SU-DHL-6 (cell line): ENCODE measurements around the gene GTF3C1.

ENCODE experiments used
- H2AFZ ChIP-seq: fragments of 200-600 bp; sonication (generic); 2 replicates; pipeline ENCODE4 v1.6.1; 2014; ENCODE audit warnings: low read depth, mild to moderate bottlenecking, moderate library complexity, mixed read lengths, antibody characterized with exemption, low read length; ENCODE audit not compliant: severe bottlenecking
- H3F3A ChIP-seq: fragments of 200-600 bp; shearing (Covaris generic); 2 replicates; pipeline ENCODE4 v1.6.0; 2016; ENCODE audit warnings: antibody characterized with exemption, mild to moderate bottlenecking; ENCODE audit not compliant: insufficient read depth
- H3K27ac ChIP-seq: fragments of 200-600 bp; sonication (generic); 2 replicates; pipeline ENCODE4 v1.5.1; 2016; ENCODE audit warnings: low read depth, mild to moderate bottlenecking, low read length, moderate library complexity, mixed read lengths
- H3K27me3 ChIP-seq: fragments of 200-600 bp; sonication (generic), shearing (Covaris generic); 2 replicates; pipeline ENCODE4 v1.6.0; 2014; ENCODE audit warnings: mild to moderate bottlenecking, low read length
- H3K36me3 ChIP-seq: fragments of 200-600 bp; sonication (generic); 2 replicates; pipeline ENCODE4 v1.6.1; 2014; ENCODE audit warnings: mild to moderate bottlenecking, low read length, mixed read lengths
- H3K4me2 ChIP-seq: fragments of 300-600, 200-600 bp; shearing (Covaris generic), sonication (generic); 2 replicates; pipeline ENCODE4 v1.6.0; 2014; ENCODE audit warnings: low read length, low read depth, mild to moderate bottlenecking; ENCODE audit not compliant: poor library complexity, severe bottlenecking
- H3K4me3 ChIP-seq: fragments of 200-600 bp; sonication (generic); 2 replicates; pipeline ENCODE4 v1.5.1; 2014; ENCODE audit warnings: antibody characterized with exemption, low read length, mild to moderate bottlenecking, mixed read lengths; ENCODE audit not compliant: insufficient read depth, poor library complexity, severe bottlenecking
- H3K79me2 ChIP-seq: fragments of 200-600 bp; sonication (generic); 2 replicates; pipeline ENCODE4 v1.6.1; 2014; ENCODE audit warnings: mild to moderate bottlenecking, low read length, moderate library complexity; ENCODE audit not compliant: insufficient read depth
- H3K9ac ChIP-seq: fragments of 200-600 bp; sonication (generic); 2 replicates; pipeline ENCODE4 v1.7.0; 2014; ENCODE audit warnings: mild to moderate bottlenecking, low read length
- H3K9me2 ChIP-seq: fragments of 200-600 bp; sonication (generic); replicated peaks from 2 replicates; pipeline ENCODE4 v1.6.1; 2014; ENCODE audit warnings: low read length; ENCODE audit not compliant: insufficient read depth
- H3K9me3 ChIP-seq: fragments of 200-600 bp; sonication (generic); 2 replicates; pipeline ENCODE4 v1.6.1; 2014; ENCODE audit warnings: low read length, mixed read lengths; ENCODE audit not compliant: insufficient read depth
- H4K20me1 ChIP-seq: fragments of 200-600 bp; sonication (generic); 2 replicates; pipeline ENCODE4 v1.6.1; 2014; ENCODE audit warnings: low read depth, mild to moderate bottlenecking, antibody characterized with exemption, low read length, moderate library complexity, mixed read lengths
- EZH2phosphoT487 ChIP-seq: fragments of 200-600 bp; sonication (generic), shearing (Covaris generic); conservative IDR thresholded peaks from 2 replicates; pipeline ENCODE4 v1.6.1; 2018; ENCODE audit warnings: mild to moderate bottlenecking, antibody characterized with exemption, low read length, moderate library complexity, mixed read lengths
- TF ChIP-seq, protein P1 (sequence below): fragments of 200-600 bp; sonication (generic); IDR thresholded peaks from one replicate; pipeline ENCODE4 v1.5.1; 2017; ENCODE audit warnings: antibody characterized with exemption, mild to moderate bottlenecking, low read length, moderate library complexity; ENCODE audit not compliant: insufficient read depth, poor library complexity, severe bottlenecking

The GTF3C1 gene

DNA sequence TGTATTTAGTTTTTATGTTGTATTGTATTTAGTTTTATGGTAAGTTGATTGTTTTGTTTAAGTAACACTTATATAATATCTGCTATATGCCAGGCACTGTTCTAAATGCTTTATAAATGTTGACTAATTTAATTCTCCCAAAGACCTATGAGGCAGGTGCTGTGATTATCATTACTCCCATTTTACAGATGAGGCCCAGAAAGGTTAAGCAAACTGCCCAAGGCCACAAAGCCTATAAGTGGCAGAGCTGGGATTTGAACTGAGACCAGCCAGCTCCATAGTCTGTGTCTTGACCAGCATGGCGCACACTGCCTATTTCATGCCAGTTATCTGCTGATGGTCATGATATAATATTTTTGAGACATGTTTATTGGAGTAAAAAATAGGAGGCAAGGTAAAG lies 123.8 kb downstream of the GTF3C1 start:
- Histone ChIP-seq H3K4me2 (peak overlapping the region; percentile 44), H3K27me3 (no peaks in the 10 kb centered on the region), H3K9me3 (peaks cover 22% of the 10 kb centered on the region; the same call in 1 of the 2 replicates), H3F3A (peaks cover 18% of the 10 kb centered on the region), H2AFZ (no peak overlapping the region), H4K20me1 (no peaks in the 10 kb centered on the region), H3K27ac (peak overlapping the region; percentile 80), H3K4me3 (no peak overlapping the region), H3K9ac (no peak overlapping the region), H3K9me2 (no peaks in the 10 kb centered on the region), H3K36me3 (peaks cover 29% of the 10 kb centered on the region), H3K79me2 (no peaks in the 10 kb centered on the region)
- TF ChIP-seq, protein P1, sequence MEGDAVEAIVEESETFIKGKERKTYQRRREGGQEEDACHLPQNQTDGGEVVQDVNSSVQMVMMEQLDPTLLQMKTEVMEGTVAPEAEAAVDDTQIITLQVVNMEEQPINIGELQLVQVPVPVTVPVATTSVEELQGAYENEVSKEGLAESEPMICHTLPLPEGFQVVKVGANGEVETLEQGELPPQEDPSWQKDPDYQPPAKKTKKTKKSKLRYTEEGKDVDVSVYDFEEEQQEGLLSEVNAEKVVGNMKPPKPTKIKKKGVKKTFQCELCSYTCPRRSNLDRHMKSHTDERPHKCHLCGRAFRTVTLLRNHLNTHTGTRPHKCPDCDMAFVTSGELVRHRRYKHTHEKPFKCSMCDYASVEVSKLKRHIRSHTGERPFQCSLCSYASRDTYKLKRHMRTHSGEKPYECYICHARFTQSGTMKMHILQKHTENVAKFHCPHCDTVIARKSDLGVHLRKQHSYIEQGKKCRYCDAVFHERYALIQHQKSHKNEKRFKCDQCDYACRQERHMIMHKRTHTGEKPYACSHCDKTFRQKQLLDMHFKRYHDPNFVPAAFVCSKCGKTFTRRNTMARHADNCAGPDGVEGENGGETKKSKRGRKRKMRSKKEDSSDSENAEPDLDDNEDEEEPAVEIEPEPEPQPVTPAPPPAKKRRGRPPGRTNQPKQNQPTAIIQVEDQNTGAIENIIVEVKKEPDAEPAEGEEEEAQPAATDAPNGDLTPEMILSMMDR, result no peak
- no peak for TF ChIP-seq EZH2phosphoT487

DNA sequence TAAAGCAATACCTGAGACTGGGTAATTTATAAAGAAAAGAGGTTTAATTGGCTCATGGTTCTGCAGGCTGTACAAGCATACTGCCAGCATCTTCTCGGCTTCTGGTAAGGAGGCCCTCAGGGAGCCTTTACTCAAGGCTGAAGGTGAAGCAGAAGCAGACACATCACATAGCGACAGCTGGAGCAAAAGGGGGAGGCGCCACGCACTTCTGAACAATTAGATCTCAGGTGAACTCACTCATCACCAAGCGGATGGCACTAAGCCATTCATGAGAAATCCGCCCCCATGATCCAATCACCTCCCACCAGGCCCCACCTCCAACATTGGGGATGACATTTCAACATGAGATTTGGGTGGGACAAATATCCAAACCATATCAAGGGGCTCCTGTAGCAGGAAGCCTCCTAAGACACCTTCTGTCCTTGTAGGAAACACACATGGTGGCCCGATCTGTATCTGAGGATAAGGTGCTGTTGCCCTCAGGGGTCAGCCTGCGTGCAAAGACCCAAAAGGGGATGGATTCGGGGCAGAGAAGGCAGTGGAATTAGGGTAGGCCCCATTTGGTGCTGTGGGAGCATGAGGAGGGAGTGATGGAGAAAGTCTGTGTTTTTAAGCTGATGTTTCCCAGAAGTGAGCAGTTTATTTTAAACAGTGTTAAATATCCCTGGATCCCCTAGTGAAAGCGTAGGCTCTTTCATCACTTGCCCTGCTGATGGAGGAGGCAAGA lies 124.8 kb downstream of the GTF3C1 start:
- H3F3A ChIP-seq, result peaks cover 17% of the 10 kb centered on the region
- no peaks in the 10 kb centered on the region for H3K27me3 ChIP-seq
- H3K4me2 ChIP-seq, result no peak overlapping the region
- peaks cover 39% of the 10 kb centered on the region for H3K36me3 ChIP-seq
- H3K79me2 ChIP-seq, result no peaks in the 10 kb centered on the region
- no peak overlapping the region for H3K9ac ChIP-seq
- TF ChIP-seq, protein P1, result no peak
- no peak for TF ChIP-seq EZH2phosphoT487
- H4K20me1 ChIP-seq, result no peaks in the 10 kb centered on the region
- no peaks in the 10 kb centered on the region for H3K9me2 ChIP-seq
- H2AFZ ChIP-seq, result no peak overlapping the region
- peaks cover 30% of the 10 kb centered on the region; the same call in 1 of the 2 replicates for H3K9me3 ChIP-seq
- H3K27ac ChIP-seq, result no peak overlapping the region
- H3K4me3 ChIP-seq, result no peak overlapping the region

GRCh38 chr16:27421961-27422740 lies 127.6 kb downstream of the GTF3C1 start:
- peaks cover 42% of the 10 kb centered on the region for H3K36me3 ChIP-seq
- no peaks in the 10 kb centered on the region for H3K27me3 ChIP-seq
- H3K4me2 ChIP-seq, result no peak overlapping the region
- no peak overlapping the region for H3K9ac ChIP-seq
- peaks cover 30% of the 10 kb centered on the region; the same call in 1 of the 2 replicates for H3K9me3 ChIP-seq
- no peaks in the 10 kb centered on the region for H4K20me1 ChIP-seq
- peaks cover 17% of the 10 kb centered on the region for H3F3A ChIP-seq
- H3K79me2 ChIP-seq, result no peaks in the 10 kb centered on the region
- no peak overlapping the region for H3K4me3 ChIP-seq
- H2AFZ ChIP-seq, result no peak overlapping the region
- no peak overlapping the region for H3K27ac ChIP-seq
- H3K9me2 ChIP-seq, result no peaks in the 10 kb centered on the region
- TF ChIP-seq, protein P1, result no peak
- no peak for TF ChIP-seq EZH2phosphoT487
